PC-9 (cell line): ENCODE data around the gene ZNF587. TPM values are rescaled to one million over a fixed set of nuclear protein-coding genes. Genes with fewer than 3 reads are reported as not detected.
"Not testable (repeated sequence)": the region's sequence is repeated elsewhere in the genome, so short reads cannot be mapped to it uniquely, and the experiment has no call there.

ENCODE experiments used
- BruUV-seq: library from RNA; stranded (reverse); fragments of 400-500 nt; replicated peaks from 2 replicates; lab custom pipeline; 2021; lab: Mats Ljungman, UMichigan
- CTCF ChIA-PET: fragments of 300-600 bp; sonication (Branson Sonifier 250); formaldehyde crosslinking; loops from one replicate; lab custom pipeline; 2022; ENCODE audit warnings: antibody characterized with exemption; lab: Charles Lee
- POLR2A ChIA-PET: fragments of 300-600 bp; sonication (Branson Sonifier 250); formaldehyde crosslinking; loops from one replicate; lab custom pipeline; 2022; ENCODE audit warnings: antibody characterized with exemption; ENCODE audit not compliant: unreplicated experiment; lab: Charles Lee
- DNase-seq, 2 experiments: peaks; one replicate each; pipeline versions ENCODE4 v3.0.0 to v3.0.0-alpha.2; 2015 to 2022; ENCODE audit warnings: mixed read lengths in 1 of 2
- H2AFZ ChIP-seq: fragments of 200-600 bp; sonication (generic); 2 replicates; pipeline ENCODE4 v1.8.1; 2017; ENCODE audit warnings: antibody characterized with exemption
- H3F3A ChIP-seq: fragments of 200-600 bp; sonication (generic); 2 replicates; pipeline ENCODE4 v1.8.1; 2017; ENCODE audit warnings: antibody characterized with exemption, mild to moderate bottlenecking, low read depth; ENCODE audit not compliant: insufficient read depth
- H3K27ac ChIP-seq: fragments of 200-600 bp; sonication (generic); 2 replicates; pipeline ENCODE4 v1.6.1; 2016; ENCODE audit warnings: mixed run types
- H3K27me3 ChIP-seq: fragments of 200-600 bp; sonication (generic); 2 replicates; pipeline ENCODE4 v1.6.1; 2016; ENCODE audit warnings: low read depth, mixed run types; ENCODE audit not compliant: insufficient read depth
- H3K36me3 ChIP-seq: fragments of 200-600 bp; sonication (generic); 2 replicates; pipeline ENCODE4 v1.6.1; 2016; ENCODE audit warnings: low read depth, mixed run types
- H3K4me1 ChIP-seq: fragments of 200-600 bp; sonication (generic); replicated peaks from 2 replicates; pipeline ENCODE4 v1.6.1; 2016; ENCODE audit warnings: mixed run types; ENCODE audit not compliant: insufficient read depth
- H3K4me2 ChIP-seq: fragments of 200-600 bp; sonication (generic); 2 replicates; pipeline ENCODE4 v1.6.1; 2017; ENCODE audit warnings: mixed run types
- H3K4me3 ChIP-seq: fragments of 200-600 bp; sonication (generic); 2 replicates; pipeline ENCODE4 v1.6.1; 2016; ENCODE audit warnings: mixed run types
- H3K79me2 ChIP-seq: fragments of 200-600 bp; sonication (generic); 2 replicates; pipeline ENCODE4 v1.6.1; 2017; ENCODE audit warnings: low read depth, mixed run types
- H3K9me2 ChIP-seq: fragments of 200-600 bp; sonication (generic); 2 replicates; pipeline ENCODE4 v1.8.1; 2017; ENCODE audit warnings: mild to moderate bottlenecking; ENCODE audit not compliant: insufficient read depth
- H3K9me3 ChIP-seq: fragments of 200-600 bp; sonication (generic); 2 replicates; pipeline ENCODE4 v1.8.1; 2016; ENCODE audit warnings: low read depth; ENCODE audit not compliant: insufficient read depth
- H4K20me1 ChIP-seq: fragments of 200-600 bp; sonication (generic); 2 replicates; pipeline ENCODE4 v1.8.1; 2017; ENCODE audit not compliant: insufficient read depth
- EZH2 ChIP-seq: fragments of 200-600 bp; sonication (generic); IDR thresholded peaks from 2 replicates; pipeline ENCODE4 v1.8.0; 2017; ENCODE audit warnings: antibody characterized with exemption, low read depth
- intact Hi-C: fragments of 100-400 bp; cut with micrococcal nuclease; formaldehyde crosslinking; loops from one replicate; pipeline ENCODE4 v1.10.0; 2022; ENCODE audit not compliant: unreplicated experiment
- total RNA-seq: library from RNA; stranded (reverse); gene quantifications from 2 replicates; pipeline ENCODE4 v1.2.3, GENCODE V29; 2021
- TF ChIP-seq, protein P1 (sequence below): fragments of 200-600 bp; sonication (generic); conservative IDR thresholded peaks from 2 replicates; pipeline ENCODE4 v1.6.1; 2017; ENCODE audit warnings: mixed run types, antibody characterized with exemption, mild to moderate bottlenecking, moderate library complexity

The ZNF587 gene
- total RNA-seq, 1 experiment from 2014 or later = 68.0 TPM

DNA sequence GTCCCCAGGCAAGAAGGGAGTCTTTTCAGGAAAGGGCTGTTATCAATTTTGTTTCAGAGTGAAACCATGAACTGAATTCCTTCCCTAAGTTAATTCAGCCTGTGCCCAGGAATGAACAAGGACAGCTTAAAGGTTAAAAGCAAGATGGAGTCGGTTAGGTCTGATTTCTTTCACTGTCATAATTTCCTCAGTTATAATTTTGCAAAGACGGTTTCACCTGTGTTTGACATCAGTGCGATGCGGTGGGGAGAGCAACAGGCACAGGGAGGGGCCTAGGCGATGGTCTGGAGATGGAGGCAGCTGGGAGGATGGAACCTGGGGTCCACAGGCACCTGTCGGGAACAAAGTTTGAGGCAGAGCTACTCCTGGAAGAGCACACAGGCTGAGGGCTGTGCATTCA, 29.1 kb upstream of the ZNF587 start:
- peak overlapping the region; percentile 94 for H3K4me2 ChIP-seq
- H2AFZ ChIP-seq = no peak overlapping the region
- POLR2A ChIA-PET = no interaction called here
- H3K4me3 ChIP-seq = peak overlapping the region; percentile 82
- no peaks in the 10 kb centered on the region for H3K9me3 ChIP-seq
- H3K27me3 ChIP-seq = no peaks in the 10 kb centered on the region
- peaks cover 16% of the 10 kb centered on the region for H3K4me1 ChIP-seq
- H4K20me1 ChIP-seq = peaks cover 16% of the 10 kb centered on the region
- no TSS peak for BruUV-seq
- H3K27ac ChIP-seq = no peak overlapping the region
- H3K36me3 ChIP-seq = peaks cover 15% of the 10 kb centered on the region
- H3K9me2 ChIP-seq = no peaks in the 10 kb centered on the region
- CTCF ChIA-PET = no interaction called here
- peaks cover 4% of the 10 kb centered on the region; the same call in 1 of the 2 replicates for H3F3A ChIP-seq
- H3K79me2 ChIP-seq = peaks cover 59% of the 10 kb centered on the region
- intact Hi-C loops = no loop called here
- no peak for TF ChIP-seq EZH2
- TF ChIP-seq, protein P1, sequence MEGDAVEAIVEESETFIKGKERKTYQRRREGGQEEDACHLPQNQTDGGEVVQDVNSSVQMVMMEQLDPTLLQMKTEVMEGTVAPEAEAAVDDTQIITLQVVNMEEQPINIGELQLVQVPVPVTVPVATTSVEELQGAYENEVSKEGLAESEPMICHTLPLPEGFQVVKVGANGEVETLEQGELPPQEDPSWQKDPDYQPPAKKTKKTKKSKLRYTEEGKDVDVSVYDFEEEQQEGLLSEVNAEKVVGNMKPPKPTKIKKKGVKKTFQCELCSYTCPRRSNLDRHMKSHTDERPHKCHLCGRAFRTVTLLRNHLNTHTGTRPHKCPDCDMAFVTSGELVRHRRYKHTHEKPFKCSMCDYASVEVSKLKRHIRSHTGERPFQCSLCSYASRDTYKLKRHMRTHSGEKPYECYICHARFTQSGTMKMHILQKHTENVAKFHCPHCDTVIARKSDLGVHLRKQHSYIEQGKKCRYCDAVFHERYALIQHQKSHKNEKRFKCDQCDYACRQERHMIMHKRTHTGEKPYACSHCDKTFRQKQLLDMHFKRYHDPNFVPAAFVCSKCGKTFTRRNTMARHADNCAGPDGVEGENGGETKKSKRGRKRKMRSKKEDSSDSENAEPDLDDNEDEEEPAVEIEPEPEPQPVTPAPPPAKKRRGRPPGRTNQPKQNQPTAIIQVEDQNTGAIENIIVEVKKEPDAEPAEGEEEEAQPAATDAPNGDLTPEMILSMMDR = no peak
- DNase-seq = no peak

DNA sequence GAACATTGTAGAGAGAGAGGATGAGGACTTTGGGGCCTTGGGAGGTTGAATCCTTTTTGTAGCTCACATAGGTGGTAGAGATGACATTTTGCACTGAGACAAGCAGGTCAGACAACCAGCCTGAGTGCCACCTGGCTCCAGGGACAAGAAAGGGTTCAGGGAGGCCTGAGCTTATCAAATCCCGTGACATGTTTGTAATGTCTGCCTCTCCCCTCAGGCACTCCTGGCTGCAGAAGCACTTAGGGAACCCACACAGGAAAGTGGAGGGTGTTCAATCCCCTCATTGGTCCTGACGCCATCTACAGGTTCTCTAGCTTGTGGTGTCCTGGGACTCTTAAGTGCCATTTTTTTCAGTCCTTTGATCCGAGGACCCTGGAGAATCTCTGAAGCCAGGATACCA, 28.6 kb upstream of the ZNF587 start:
- H3K27ac ChIP-seq, CTCF ChIA-PET, BruUV-seq, intact Hi-C loops, H3K9me2 ChIP-seq, DNase-seq, H3F3A ChIP-seq, H3K9me3 ChIP-seq, H2AFZ ChIP-seq, POLR2A ChIA-PET, H3K27me3 ChIP-seq: not testable (repeated sequence)
- H3K4me3 ChIP-seq = peak overlapping the region; percentile 82; the same call in 1 of the 2 replicates
- peaks cover 16% of the 10 kb centered on the region for H4K20me1 ChIP-seq
- peaks cover 64% of the 10 kb centered on the region for H3K79me2 ChIP-seq
- H3K4me2 ChIP-seq = peak overlapping the region; percentile 94
- peaks cover 17% of the 10 kb centered on the region for H3K36me3 ChIP-seq
- peaks cover 16% of the 10 kb centered on the region for H3K4me1 ChIP-seq

DNA sequence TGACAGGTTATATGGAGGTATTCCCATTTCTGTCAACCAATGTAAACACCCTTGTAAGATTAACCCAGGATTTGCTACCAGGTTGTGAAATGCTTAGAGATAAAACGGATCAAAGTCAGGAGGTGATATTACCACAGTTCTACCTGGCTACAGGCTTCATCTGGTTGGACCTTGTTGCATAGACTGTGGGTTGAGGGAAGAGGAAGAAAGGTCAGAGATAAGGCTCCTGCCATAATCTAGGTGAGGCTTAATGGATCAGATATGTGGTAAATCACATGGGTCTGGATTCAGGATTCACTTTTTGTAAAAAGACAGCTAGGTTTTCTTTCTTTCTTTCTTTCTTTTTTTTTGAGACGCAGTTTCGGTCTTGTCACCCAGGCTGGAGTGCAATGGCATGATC, 28.2 kb upstream of the ZNF587 start:
- H3K27me3 ChIP-seq, H3K4me2 ChIP-seq, DNase-seq, H2AFZ ChIP-seq, BruUV-seq, H3K27ac ChIP-seq, H3K9me2 ChIP-seq, CTCF ChIA-PET, intact Hi-C loops, H3K4me3 ChIP-seq, H3F3A ChIP-seq, H3K9me3 ChIP-seq, POLR2A ChIA-PET: not testable (repeated sequence)
- H4K20me1 ChIP-seq = peaks cover 16% of the 10 kb centered on the region
- H3K79me2 ChIP-seq = peaks cover 68% of the 10 kb centered on the region
- H3K4me1 ChIP-seq = peaks cover 16% of the 10 kb centered on the region
- peaks cover 19% of the 10 kb centered on the region for H3K36me3 ChIP-seq

DNA sequence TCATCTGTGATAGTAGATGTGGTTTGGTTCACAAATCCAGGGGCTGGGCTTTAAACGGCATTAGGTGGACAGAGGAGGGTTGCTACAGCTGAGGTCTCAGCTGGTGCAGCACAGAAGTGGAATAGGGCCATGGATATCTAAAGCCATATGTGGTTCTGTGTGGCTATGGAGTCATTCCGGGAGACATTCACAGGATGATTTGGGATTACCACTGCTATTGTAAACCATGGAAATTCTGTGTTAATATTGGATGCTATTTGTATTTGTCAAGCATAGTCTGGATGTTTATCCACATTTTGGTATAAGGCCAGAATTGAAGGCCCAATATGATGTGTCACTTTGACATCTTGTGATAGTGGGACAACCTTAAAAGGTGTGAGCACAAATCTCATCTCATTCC, 26.5 kb upstream of the ZNF587 start:
- H3F3A ChIP-seq, H3K27ac ChIP-seq, POLR2A ChIA-PET, H3K4me3 ChIP-seq, CTCF ChIA-PET, H2AFZ ChIP-seq, H3K9me2 ChIP-seq, H3K9me3 ChIP-seq, DNase-seq, intact Hi-C loops, BruUV-seq, H3K27me3 ChIP-seq, H3K4me2 ChIP-seq: not testable (repeated sequence)
- Histone ChIP-seq H4K20me1 (peaks cover 16% of the 10 kb centered on the region), H3K4me1 (peaks cover 16% of the 10 kb centered on the region), H3K79me2 (peaks cover 81% of the 10 kb centered on the region), H3K36me3 (peaks cover 24% of the 10 kb centered on the region)

DNA sequence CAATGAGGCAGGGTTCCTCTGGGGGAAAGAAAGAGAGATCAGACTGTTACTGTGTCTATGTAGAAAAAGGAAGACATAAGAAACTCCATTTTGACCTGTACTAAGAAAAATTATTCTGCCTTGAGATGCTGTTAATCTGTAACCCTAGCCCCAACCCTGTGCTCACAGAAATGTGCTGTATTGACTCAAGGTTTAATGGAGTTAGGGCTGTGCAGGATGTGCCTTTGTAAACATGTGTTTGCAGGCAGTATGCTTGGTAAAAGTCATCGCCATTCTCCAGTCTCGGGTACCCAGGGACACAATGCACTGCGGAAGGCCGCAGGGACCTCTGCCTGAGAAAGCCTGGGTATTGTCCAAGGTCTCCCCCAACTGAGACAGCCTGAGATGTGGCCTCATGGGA, 26.1 kb upstream of the ZNF587 start:
- DNase-seq, H3K4me2 ChIP-seq, CTCF ChIA-PET, BruUV-seq, H3K27ac ChIP-seq, H3F3A ChIP-seq, H2AFZ ChIP-seq, H3K27me3 ChIP-seq, intact Hi-C loops, H3K9me2 ChIP-seq, H3K4me3 ChIP-seq, H3K9me3 ChIP-seq, POLR2A ChIA-PET: not testable (repeated sequence)
- Histone ChIP-seq H4K20me1 (peaks cover 16% of the 10 kb centered on the region), H3K4me1 (peaks cover 12% of the 10 kb centered on the region), H3K79me2 (peaks cover 85% of the 10 kb centered on the region), H3K36me3 (peaks cover 24% of the 10 kb centered on the region)
